HG03460 (cell line): Measurements from ENCODE around the gene SLC40A1.
"Not testable (repeated sequence)": the region's sequence is repeated elsewhere in the genome, so short reads cannot be mapped to it uniquely, and the experiment has no call there.

ENCODE experiments used
- ATAC-seq: cut with Tn5 transposase; IDR thresholded peaks from one replicate; pipeline ENCODE4 v1.9.1; 2021; ENCODE audit not compliant: unreplicated experiment

SLC40A1 gene

DNA sequence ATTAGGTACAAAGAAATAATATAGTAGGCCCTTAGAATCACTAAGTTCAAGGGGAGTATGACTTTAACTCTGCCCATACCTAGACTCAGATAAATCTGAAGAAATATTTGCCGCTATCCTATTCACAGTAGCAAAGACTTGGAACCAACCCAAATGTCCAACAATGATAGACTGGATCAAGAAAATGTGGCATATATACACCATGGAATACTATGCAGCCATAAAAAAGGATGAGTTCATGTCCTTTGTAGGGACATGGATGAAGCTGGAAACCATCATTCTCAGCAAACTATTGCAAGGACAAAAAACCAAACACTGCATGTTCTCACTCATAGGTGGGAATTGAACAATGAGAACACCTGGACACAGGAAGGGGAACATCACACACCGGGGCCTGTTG lies 21.1 kb upstream of the SLC40A1 start:
- not testable (repeated sequence) for ATAC-seq

DNA sequence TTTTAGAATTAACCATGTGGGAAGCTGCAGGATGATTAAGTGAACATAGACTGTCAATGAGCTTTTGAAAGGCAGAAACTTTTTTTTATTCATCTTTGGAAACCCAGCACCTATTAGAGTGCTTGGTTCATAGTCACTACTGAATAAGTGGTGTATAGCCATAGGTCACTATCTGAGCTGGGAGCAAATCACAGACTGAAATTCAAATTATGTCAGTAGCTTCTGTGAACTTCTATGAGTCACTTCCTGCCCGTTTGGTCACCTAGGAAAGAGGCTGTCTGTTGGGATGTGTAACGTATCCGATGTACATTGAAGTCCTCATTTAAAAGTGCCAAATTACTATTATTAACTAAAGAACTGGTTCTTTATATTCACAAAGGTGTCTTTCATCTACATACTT lies 20.5 kb upstream of the SLC40A1 start:
- ATAC-seq, result no peak

DNA sequence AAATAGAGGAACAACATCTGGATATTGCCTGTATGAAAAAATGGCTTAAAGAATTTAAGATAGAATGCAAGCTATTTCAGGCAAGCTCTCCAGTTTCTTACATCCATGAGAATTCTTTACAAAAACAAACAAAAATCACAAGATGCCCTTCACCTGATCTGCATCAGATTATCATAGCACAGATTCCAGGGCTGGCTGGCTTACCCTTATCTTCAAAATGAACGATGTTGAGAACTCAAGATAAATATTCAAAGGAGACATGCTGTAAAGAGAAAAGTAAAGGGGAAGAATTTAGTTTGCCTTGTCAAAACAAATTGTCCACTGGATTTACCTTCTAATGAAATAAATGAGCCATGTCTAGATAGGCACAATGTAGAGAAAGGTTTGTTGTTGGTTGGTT lies 18.7 kb upstream of the SLC40A1 start:
- no peak for ATAC-seq

DNA sequence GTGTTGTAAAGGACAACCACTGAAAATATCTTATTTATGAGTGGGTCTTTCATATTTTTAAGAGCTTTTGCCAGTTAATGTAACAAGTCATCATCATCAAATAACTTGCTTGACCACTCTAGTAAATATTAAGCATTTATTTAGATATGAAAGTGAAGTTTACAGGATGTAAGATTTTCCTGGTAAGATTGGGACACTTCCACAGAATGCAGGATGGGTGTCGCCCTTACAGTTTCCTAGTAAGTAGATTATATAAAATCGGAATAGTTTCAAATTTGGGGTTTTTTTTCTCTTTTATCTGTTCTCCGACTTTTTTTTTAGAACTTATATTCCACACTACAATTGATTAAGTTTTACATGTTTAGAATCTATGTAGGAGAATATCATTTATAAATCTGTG lies 14.8 kb upstream of the SLC40A1 start:
- ATAC-seq, result no peak

DNA sequence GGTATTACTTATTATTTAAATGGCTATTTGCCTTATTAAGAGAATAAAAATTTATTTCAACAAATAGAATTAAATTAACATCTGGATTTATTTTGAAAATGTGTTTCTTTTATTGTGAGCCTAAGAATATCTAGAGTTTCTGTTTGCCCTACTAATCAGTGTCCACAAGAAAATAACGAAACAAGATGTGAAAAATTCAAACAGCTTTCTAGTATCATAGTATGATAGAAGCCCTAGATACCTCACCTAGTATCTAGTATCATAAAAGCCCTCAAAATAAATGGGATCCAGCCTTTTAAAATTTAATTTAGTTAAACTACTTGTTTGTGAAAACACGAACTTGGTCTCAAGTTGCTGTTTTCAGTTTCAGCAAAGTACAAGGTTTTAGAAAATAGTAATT lies 13.7 kb upstream of the SLC40A1 start:
- no peak for ATAC-seq

DNA sequence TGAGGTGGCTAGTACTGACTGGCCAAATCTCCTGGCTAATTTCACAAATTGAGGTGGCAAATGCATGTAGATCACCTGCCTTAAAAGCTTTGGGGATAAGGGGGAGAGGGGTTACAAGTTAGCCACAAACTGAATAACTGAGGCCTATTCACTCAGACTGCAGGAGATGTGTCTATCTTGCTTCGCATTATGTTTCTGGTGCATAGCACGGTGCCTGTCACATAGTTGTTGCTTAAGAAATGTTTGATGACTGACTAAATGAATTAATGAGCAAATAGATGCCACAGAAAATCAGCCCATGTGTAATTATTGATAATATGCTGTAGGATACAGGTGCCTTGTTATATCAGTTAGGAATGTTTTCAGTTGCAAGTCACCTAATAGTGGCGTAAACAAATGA lies 12.5 kb upstream of the SLC40A1 start:
- no peak for ATAC-seq

DNA sequence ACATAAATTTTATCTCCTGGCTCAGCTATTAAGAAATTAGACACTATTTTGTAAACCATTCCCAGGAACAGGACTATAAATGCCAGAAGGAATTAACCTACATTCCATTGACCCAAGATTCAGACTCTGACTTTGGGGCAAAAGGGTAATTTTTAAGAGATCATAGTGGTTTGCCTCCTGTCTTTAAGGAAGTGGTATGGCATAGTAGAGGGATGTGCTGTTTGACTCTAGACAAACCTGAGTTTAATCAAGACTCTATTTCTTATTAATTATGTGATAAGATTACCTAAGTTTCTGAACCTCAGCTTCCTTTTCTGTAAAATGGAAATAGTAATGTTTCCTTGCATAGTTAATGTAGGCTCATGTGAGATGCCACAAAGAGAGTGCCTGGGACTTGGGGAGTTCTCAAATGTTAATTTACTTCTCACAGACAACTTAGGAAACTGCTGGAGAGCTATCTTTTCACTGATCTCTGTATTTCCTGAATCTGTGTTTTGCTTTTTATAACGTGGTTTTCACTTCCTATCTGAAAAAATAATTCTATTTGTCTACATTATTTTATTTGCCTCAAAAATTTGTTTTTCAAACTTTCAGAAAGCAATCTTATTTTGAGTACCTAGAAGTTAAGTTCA lies 11.9 kb upstream of the SLC40A1 start:
- no peak for ATAC-seq

DNA sequence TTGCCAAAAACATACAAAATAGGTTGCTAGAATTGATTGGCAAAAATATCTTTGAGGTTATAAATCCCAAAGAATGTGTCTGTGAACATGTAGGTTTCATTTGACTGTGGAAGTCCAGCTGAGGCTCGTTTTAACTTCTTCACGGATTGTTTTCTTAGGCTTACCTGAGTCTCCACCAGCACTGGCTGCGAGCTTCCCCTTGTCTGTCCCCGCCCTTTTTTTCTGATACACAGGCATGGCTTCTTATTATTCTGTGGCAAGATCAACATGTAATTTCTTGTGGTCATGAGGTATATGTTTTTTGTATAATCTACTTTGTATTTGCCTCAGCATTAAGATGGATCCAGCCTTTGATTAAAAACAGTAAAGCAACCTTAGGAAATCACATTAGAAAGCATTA lies 7.2 kb upstream of the SLC40A1 start:
- no peak for ATAC-seq

DNA sequence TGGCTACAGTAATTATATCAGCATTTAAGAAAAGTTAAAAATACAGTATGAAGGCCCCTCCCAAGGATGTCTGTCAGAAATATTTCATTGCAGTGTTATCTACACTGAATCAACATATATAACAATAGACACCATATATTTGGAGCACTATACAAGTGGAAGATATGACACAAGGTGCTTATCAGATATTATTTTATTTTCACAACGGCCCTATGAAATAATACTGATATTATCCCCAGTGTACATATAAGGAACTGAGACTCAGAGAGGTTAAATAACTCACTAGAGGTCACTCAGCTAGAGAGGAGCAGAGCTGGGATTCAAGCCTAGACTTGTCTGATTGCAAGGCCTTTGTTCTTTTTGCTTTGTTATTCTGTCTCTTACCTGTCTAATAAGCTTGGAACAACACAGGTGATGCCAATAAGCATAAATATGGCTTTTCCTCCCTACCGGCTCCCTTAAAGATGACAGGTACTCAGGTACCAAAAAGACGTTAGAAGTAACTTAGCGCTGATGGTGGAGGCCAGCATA lies 4.7 kb upstream of the SLC40A1 start:
- ATAC-seq, result no peak

DNA sequence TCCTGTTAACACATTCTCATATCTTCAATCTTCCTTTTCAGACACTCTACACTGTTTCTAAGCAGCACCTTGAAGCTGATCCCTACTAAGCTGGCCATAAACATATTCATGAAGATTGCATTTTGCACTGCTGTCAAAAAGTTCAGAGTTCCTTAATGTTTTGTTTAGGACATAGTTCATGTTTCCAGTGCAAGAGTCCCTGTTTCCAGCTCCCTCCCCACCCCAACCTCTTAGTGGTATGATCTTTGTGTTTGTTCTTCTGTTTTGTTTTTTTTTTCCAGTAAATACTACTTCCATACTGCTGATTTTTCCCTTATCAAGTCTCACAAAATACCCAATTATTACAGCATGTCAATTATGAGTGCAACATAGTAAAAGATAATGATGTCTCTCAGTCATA lies 4.1 kb upstream of the SLC40A1 start:
- no peak for ATAC-seq

DNA sequence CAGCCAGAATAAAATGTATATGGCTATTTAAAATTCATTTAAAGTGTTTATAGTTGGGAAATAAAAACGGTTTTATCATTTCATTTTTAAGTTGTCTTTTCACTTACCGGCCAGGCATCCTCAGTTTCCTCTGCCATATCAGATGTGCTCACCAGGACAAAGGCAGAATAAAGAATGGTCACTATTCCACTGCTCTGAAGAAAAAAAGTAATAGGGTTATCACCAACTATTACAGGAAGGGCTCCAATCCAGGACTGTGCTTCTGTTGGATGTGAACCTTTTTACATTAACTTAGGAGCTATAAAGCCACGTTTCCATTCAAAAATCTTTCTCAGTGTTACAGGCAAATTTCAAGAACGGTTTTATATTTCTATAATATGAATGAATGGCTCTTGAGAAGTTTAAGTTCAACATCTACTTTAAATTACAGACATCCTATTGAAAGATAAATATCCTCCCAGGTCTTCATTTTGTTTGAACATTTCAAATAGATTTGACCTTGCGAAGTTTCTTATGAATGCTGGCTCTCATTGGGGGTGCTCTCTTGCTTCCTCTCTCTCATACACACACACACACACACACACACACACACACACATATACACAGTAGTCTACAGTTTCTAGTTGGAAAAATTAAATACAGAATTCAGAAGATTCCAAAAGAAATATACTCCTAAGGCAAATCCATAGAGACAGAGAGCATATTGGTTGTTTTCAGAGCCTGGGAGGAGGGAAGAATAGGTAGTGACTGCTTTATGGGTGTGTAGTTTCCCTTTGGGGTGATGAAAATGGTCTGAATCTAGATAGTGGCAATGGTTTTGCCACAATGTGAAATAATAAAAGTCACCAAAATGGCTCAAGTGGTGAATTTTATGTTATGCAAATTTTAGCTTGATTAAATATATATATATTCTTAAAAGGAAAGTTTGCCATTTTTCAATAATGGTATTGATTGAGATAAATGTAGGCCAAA lies 2.9 kb upstream of the SLC40A1 start:
- no peak for ATAC-seq

DNA sequence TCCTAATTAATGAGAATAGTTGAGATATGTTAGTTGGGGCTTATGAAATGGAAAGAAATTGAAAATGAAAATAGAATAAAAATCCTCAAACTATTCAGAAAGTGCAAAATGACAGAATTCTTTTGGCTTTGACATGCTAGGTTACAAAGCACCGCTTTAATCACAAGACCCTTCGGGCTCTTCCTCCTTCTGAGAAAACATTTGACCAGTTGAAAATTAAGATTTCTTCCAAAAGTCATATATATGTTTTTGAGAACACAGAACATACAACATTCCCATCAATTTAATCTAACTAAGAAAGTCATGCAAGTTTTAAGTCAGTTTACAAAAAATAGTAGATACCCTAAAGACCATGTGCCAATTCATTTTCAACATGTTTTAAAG lies 2.2 kb upstream of the SLC40A1 start:
- no peak for ATAC-seq

DNA sequence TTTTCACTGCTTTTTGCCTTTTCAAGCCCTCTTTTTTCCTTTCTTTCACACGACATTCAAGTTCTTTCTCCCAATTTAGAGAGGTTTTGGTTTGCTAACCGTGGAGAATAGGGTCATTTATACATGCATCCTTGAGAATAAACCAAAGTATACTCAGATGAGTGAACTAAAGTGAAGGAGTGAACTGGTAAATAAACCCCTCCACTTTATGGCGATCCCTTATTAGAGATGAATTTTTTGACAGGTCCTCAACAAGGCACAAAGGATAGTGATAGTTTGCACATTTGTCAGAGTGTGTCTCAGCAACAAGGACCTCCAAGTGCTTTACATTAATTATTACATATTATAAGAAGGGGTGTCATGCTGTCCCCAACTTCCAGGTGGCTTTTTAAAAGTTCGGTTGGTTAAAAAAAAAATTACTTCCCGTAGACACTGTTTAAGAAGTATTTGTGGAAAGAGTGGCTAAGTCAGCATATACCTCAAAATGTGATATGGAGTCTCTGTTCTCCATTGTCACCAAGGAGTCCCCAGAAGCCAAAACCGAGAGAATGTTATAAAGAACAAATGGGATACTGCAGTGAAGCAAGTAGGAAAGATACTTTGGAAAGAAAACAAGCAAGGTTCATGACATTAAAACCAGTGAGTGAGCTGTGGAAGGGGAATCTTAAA lies 1.7 kb upstream of the SLC40A1 start:
- no peak for ATAC-seq

DNA sequence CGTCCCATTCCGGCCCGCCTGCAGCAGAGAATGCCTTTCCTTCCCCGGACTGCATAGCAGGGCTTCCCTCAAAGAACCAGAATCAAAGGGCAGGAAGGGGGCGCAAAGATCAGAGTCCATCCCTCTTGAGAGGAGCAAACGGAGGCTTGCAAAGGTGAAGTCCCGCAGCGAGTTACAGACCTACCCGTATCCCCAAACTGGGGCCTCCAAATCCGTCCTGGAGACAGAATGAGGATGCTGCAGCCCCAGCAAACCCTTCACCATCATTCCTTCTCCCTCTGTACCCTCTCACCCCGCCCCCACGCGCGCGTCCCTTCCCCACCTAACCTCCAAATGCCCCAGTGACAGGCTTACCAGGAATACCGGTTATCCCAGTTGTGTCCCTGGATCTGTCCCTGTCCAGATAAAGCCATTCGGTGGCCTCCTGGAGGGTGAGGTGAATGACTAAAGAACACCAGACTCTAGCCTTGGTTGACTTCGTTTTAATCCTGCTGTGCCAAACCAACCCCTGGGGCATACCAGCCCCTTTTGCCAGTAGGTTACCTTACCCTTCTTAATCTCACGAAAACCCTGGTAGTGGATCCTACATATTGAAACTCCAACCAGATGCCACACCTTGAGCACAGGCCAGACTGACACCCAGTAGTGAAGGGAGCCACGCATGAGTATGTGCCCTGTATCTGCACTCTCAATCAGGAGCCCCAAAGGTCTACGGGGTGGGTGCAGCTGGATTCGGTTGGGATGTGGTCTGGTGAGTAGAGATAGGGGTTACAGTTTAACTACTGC lies 961 bp upstream of the SLC40A1 start:
- no peak for ATAC-seq

DNA sequence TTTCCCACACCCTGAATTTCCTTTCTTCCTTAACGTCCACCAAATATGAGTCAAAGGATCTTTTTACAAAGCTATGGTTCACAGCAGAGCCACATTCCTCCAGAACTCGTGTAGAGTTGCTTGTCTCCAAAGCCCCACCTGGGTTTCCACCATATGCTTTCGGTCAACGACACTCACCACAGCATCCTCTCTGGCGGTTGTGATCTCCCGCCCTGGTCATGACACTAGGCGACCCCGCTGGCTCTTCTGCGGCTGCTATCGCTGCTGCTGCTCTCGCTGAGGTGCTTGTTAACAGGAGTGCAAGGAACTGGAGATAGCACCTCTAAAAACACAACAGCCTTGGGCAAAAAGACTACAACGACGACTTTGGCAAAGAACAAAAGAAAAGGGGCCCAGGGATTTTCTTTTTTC lies 340 bp downstream of the SLC40A1 start:
- no peak for ATAC-seq

DNA sequence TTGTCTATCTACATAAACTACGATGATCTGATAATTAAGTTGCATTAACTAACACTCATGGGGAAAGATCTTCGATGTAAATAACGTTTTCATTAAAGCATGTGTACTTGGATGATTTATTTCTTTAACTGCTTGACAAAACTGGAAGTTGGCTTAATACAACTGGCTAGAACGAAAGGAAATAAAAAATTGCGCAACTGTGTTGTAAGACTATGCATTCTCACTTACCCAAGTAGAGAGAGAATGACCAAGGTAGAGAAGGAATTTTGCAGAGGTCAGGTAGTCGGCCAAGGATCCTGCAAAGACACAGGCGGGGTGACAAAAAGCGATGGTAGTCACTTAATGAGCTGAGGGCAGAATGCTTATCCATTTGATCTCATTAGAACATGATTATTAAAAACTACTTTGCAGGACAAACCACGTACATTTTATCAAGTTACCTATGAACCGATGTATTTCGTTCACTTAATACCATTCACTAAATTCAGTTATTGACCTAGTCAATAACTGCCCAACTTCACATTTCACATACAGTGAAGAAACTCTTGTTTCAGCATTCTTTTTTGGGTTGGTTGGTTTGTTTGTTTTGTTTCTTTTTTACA lies 900 bp downstream of the SLC40A1 start:
- ATAC-seq, result no peak

DNA sequence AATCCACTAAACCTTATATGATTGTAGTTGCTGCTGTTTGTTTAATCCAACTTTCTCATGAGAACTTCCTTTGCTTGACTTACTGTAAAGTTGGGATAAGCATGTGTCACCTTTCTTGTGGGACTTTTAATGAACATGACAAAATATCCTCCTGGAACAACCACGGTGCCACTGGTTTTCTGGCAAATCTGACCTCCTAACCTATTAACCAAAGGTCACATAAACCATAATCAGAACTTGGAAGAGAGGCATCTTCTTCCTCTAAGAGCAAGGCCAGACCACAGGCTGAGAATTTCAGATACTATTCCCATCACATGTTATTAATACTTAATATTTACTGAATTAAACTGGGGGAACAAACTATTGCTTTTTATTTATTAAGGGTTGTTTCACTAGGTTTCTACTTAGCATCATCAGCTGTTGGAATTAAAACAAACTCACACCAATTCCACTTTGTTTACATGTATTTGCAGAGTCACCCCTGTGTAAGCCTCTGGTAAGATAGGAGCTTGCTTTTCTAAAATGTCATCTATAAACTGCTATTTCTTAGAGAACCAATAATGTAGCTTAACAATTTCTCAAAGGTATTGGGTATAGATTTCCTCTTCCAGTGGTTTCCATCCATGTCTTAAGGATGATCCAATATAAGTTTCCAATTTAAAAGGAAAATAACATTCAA lies 2.2 kb downstream of the SLC40A1 start:
- ATAC-seq, result no peak

DNA sequence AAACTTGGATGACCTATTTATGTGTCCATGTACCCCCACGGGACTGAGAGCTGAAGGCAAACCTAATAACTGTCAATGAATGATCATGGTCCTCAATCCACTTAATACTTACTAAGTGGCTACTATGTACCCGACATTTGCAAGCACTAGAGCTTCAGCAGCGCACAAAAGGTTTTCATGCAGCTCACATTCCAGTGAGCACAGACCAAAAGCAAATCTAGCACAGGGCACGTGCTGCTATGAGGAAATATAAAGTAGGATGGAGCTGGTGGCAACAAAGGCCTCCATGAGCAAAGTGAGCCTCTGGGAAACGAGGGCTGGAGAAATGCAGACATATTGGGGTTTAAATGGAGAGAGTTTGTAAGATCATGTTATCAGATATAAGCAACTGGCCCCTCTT lies 3.5 kb downstream of the SLC40A1 start:
- ATAC-seq, result no peak

DNA sequence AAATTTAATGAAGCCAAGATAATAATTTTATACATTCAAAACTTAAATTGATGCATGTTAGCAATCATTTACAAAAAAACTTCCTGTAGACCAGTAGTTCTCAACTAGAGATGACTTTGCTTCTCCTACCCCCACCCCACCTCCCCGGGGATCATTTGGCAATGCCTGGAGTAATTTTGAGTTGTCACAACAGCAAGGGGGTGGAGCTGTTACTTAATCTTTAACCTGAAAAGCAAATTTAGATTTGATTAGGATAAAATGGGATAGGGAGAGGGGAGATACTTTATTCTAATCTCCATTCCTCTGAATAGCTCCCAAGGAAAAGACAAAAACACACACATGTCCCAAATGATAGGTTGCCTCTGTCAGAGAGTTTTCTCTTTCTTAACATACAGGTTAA lies 4.2 kb downstream of the SLC40A1 start:
- ATAC-seq, result no peak
